ENCODE measurements around the gene IL7R. TPM values are rescaled to one million over a fixed set of nuclear protein-coding genes. Genes with fewer than 3 reads are reported as not detected.

Gene IL7R
- total RNA-seq, 1 experiment from 2014 or later = 7.7 TPM

- ChIA-PET POLR2A (ENCODE audit: low non-redundant PET) (no interaction called here), CTCF (no interaction called here)
- BruUV-seq (replicated peaks) = no TSS peak
- Histone ChIP-seq H3K36me3 (ENCODE audit: insufficient read depth, low read length, poor library complexity, severe bottlenecking) (no peaks in the 10 kb centered on the region), H3K9me3 (ENCODE audit: low read depth, low read length, poor library complexity, severe bottlenecking) (no peaks in the 10 kb centered on the region), H3K27me3 (replicated peaks; ENCODE audit: insufficient read depth, low read depth, low read length, poor library complexity) (no peaks in the 10 kb centered on the region), H3K27ac (ENCODE audit: low read depth, low read length, poor library complexity, severe bottlenecking) (peak overlapping the region; percentile 71), H3K4me3 (ENCODE audit: low read depth, low read length, poor library complexity, severe bottlenecking) (no peak overlapping the region), H3K4me1 (ENCODE audit: insufficient read depth, low read length, poor library complexity, severe bottlenecking) (peaks cover 56% of the 10 kb centered on the region)
- peak; percentile 89 for DNase-seq (ENCODE audit: low spot score)
- no peak for TF ChIP-seq CTCF (conservative IDR thresholded peaks at IDR 0.05; ENCODE audit: low read depth, low read length)
- TF ChIP-seq EZH2 (IDR thresholded peaks at IDR 0.05; ENCODE audit: borderline replicate concordance, low read depth, low read length, poor library complexity, severe bottlenecking) = no peak
- intact Hi-C loops (cut with micrococcal nuclease; ENCODE audit: unreplicated experiment) = no loop called here
These were observed 1.0 kb downstream of the IL7R start for GRCh38 chr5:35857606-35858205.

- POLR2A ChIA-PET (ENCODE audit: low non-redundant PET) = interaction anchor here (0.6 kb wide), 1 partner anchor 845 kb away, joined by 7 read pairs; no protein-coding TSS in a partner anchor
- Histone ChIP-seq H3K4me1 (ENCODE audit: insufficient read depth, low read length, poor library complexity, severe bottlenecking) (peaks cover 56% of the 10 kb centered on the region), H3K27ac (ENCODE audit: low read depth, low read length, poor library complexity, severe bottlenecking) (peak overlapping the region; percentile 82), H3K27me3 (replicated peaks; ENCODE audit: insufficient read depth, low read depth, low read length, poor library complexity) (no peaks in the 10 kb centered on the region), H3K9me3 (ENCODE audit: low read depth, low read length, poor library complexity, severe bottlenecking) (no peaks in the 10 kb centered on the region), H3K36me3 (ENCODE audit: insufficient read depth, low read length, poor library complexity, severe bottlenecking) (no peaks in the 10 kb centered on the region), H3K4me3 (ENCODE audit: low read depth, low read length, poor library complexity, severe bottlenecking) (no peak overlapping the region)
- CTCF ChIA-PET = interaction anchor here (0.6 kb wide), 1 partner anchor 66 kb away, joined by 3 read pairs; no protein-coding TSS in a partner anchor
- TF ChIP-seq EZH2 (IDR thresholded peaks at IDR 0.05; ENCODE audit: borderline replicate concordance, low read depth, low read length, poor library complexity, severe bottlenecking) = no peak
- no peak for TF ChIP-seq CTCF (conservative IDR thresholded peaks at IDR 0.05; ENCODE audit: low read depth, low read length)
- no TSS peak for BruUV-seq (replicated peaks)
- intact Hi-C loops (cut with micrococcal nuclease; ENCODE audit: unreplicated experiment) = no loop called here
- DNase-seq (ENCODE audit: low spot score) = peak; percentile 85
These were observed 2.5 kb downstream of the IL7R start for GRCh38 chr5:35859101-35859661.

- H3K4me1 ChIP-seq (ENCODE audit: insufficient read depth, low read length, poor library complexity, severe bottlenecking) = peaks cover 43% of the 10 kb centered on the region
- CTCF ChIA-PET = no interaction called here
These were observed 4.0 kb downstream of the IL7R start for GRCh38 chr5:35860686-35861085.

More at GRCh38 chr5:35860686-35861085, 4.0 kb downstream of the IL7R start:
- no peaks in the 10 kb centered on the region for H3K27me3 ChIP-seq (replicated peaks; ENCODE audit: insufficient read depth, low read depth, low read length, poor library complexity)
- DNase-seq (ENCODE audit: low spot score) = no peak
- no peak overlapping the region for H3K4me3 ChIP-seq (ENCODE audit: low read depth, low read length, poor library complexity, severe bottlenecking)
- no peaks in the 10 kb centered on the region for H3K36me3 ChIP-seq (ENCODE audit: insufficient read depth, low read length, poor library complexity, severe bottlenecking)
- no peak overlapping the region for H3K27ac ChIP-seq (ENCODE audit: low read depth, low read length, poor library complexity, severe bottlenecking)
- POLR2A ChIA-PET (ENCODE audit: low non-redundant PET) = no interaction called here
- BruUV-seq (replicated peaks) = no TSS peak
- intact Hi-C loops (cut with micrococcal nuclease; ENCODE audit: unreplicated experiment) = no loop called here
- TF ChIP-seq CTCF (conservative IDR thresholded peaks at IDR 0.05; ENCODE audit: low read depth, low read length) (no peak), EZH2 (IDR thresholded peaks at IDR 0.05; ENCODE audit: borderline replicate concordance, low read depth, low read length, poor library complexity, severe bottlenecking) (no peak)
- H3K9me3 ChIP-seq (ENCODE audit: low read depth, low read length, poor library complexity, severe bottlenecking) = no peaks in the 10 kb centered on the region
